Measurements from ENCODE around the gene TGFB2.
"Not testable (repeated sequence)": the region's sequence is repeated elsewhere in the genome, so short reads cannot be mapped to it uniquely, and the experiment has no call there.

The TGFB2 gene

GRCh38 chr1:218344814-218345672, at the start of gene TGFB2:
TSS of gene TGFB2 (plus strand) at chr1:218345336. CDS start at chr1:218346702, 1,366 bp downstream.
- DNase-seq (ENCODE audit: low read depth in 2 of 2): no peak

DNA sequence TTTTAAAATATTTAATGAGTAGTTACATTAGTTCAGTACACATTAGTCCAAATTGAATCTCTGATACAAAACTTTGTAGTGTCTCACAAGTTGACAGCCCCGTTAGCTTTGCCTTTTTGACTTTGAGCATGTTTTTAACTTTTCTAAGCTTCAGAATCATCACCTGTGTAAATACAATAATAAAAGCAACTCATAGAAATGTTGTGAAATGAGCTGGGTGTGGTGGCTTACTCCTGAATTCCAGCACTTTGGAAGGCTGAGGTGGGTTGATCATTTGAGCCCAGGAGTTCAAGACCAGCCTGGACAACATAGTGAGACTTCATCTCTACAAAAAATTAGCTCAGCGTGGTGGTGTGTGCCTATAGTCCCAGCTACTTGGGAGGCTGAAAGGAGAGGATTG, 49.0 kb upstream of the TGFB2 start:
- no peak for DNase-seq (ENCODE audit: low read depth in 2 of 2)

DNA sequence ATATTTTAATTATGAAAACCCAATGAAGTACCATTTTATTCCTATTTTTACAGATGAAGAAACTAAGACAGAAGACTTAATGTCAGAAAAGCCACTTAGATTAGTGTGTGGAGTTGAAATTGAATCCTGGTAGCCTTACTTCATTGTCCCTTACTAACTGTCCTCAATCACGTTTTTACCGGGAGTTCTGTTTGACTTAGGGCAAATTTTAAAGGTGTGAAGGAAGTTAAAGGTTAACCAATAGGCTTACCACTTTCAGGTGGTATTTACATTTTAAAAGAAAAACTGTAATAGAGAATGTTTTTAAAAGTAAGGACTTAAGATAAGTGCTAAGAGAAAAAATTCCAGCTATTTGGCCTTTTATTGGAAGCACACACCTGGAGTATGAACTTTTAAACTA, 47.7 kb upstream of the TGFB2 start:
- DNase-seq (ENCODE audit: low read depth in 2 of 2): no peak

GRCh38 chr1:218297867-218298266, 47.3 kb upstream of the TGFB2 start:
- DNase-seq (ENCODE audit: low read depth in 2 of 2): no peak

DNA sequence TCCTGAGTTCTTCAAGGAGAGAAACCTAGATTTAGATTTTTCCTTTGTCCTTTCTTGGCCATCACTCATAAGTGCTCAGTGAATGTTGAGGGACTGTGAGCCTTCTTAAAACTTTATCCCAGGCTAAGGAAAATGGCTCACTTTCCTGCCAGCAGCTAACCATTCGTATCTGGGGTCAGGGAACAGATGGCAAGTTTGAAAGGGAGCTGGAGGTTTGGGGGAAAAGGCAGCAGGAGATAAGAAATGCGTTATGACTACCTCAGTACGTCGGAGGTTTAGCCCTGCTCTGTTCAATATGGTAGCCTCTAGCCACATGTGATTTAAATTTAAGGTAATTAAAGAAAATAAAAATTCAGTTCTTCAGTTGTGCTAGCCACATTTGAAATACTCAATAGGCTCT, 46.7 kb upstream of the TGFB2 start:
- DNase-seq (ENCODE audit: low read depth in 2 of 2): no peak

DNA sequence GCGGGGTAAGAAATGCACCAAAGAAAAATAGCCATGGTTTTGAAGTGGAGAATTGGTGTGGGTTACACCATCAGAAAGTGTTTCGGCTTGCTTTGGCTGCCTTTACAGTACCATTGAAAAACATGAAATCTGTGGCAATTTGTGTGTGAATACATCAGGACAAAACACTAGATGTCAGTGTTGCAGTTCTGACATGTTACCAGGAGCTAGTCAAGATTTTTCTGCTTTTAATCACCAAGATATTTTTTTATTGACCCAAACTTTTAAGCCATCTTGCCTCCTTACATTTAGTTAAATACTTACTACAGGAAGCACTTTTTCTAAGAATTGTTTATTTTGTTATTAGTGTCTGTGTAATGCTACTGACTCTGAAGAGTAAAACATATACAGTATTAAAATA, 45.7 kb upstream of the TGFB2 start:
- no peak for DNase-seq (ENCODE audit: low read depth in 2 of 2)

GRCh38 chr1:218301217-218301616, 43.9 kb upstream of the TGFB2 start:
- no peak for DNase-seq (ENCODE audit: low read depth in 2 of 2)

- DNase-seq (ENCODE audit: low read depth in 2 of 2): no peak
These were observed 43.0 kb upstream of the TGFB2 start for GRCh38 chr1:218302155-218302554.

DNA sequence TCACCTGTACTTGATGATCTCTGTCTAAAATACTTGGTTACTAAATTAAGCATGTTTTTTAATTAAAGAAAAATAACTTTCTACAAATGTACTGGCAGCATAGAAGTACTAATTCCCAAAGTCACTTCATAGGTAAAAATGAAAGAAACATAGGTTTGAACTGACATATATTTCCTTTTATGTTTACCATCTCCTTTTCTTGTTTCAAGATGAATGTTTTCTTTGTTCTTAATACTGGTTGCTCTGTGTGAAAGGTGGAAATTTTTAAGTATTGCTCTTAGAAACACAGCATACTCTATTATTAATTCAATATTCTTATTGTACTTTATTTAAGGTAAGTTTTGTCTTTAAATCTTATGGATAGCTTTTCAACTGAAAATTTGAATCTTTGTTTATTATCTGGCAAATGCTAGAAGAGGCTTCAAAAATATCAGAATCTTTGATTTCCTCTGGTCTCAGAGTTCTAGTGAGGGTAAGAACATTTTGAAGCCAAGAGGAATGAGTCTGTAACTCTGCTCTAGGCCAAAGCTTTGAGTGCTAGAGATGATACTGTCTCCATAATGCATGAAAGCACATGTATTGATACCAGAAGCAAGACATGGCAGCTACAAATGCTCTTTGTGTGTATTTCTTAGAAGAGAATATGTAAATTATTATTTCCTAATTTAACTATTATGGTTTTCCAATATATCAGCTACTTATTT, 41.8 kb upstream of the TGFB2 start:
- DNase-seq (ENCODE audit: low read depth in 2 of 2): no peak

GRCh38 chr1:218304281-218305039, 40.7 kb upstream of the TGFB2 start:
- no peak for DNase-seq (ENCODE audit: low read depth in 2 of 2)

GRCh38 chr1:218305472-218306064, 39.6 kb upstream of the TGFB2 start:
- no peak for DNase-seq (ENCODE audit: low read depth in 2 of 2)

DNA sequence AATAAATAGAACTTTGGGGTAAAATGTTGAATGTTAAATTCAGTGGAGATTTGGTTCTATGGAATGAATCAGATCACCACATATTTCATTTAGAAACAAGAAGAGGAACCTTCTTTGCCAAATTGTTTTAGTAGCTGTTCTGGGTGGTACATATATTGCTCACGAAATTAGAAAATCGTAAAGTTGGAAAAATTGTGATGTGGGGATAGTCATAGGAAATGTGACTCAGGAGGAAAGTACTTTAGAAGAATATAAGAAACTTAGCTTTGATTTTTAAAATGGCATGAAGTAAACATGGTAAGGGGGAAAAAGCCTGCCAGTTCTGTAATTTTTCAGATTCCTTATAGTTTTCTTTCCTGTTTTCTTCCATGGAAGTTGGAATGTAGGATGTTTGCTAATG, 32.6 kb upstream of the TGFB2 start:
- no peak for DNase-seq (ENCODE audit: low read depth in 2 of 2)

DNA sequence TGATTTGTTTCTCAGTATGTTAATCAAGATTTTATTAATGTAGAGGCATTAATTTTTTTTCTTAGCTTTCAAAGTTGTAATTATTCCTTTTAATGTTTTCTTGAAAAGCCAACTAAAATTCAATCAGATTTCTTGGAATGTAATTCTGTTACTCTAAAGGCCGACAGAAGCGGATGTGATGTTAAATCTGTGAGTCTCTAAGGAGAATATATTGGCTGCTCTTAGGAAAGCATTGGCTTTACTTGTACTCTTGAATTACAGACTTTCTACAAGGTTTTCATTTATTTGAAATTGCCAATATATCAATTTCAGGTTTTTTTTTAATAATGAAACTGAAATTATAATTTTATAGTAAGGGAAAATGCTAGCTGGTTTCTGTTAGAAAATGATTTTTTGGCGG, 30.8 kb upstream of the TGFB2 start:
- no peak for DNase-seq (ENCODE audit: low read depth in 2 of 2)

DNA sequence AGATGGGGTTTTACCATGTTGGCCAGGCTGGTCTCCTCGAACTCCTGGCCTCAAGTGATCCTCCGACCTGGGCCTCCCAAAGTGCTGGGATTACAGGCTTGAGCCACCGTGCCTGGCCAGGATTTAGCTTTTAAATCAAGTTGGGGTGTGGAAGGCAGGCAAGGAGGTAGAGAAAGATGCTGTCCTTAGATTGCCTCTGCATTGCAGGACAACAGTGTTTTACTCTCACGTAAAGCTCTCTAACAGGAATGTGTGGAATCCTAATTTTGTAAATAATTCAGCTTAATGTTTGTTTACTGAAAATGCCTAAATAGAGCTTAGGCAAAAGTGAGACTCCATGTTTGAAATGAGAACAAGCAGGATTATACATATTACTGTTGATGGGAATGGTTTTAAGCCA, 29.5 kb upstream of the TGFB2 start:
- no peak for DNase-seq (ENCODE audit: low read depth in 2 of 2)

DNA sequence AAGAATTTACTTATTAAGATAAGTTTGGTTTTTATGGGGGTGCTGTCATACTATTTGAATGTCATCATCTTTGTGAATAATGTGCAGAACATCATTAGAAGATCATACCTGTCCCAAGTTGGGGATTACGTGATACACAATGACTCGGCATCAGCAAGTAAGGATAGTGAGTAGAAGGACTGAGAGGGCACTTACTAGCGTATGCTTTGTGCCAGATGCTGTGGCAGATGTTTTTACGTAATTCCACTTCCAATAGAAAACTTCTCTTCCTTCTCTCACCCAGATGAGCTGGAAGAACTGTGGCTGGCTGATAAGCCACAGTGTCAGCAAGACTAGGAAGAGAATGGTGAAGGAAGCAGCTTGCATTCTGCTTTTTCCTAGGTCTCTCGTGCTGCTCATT, 28.1 kb upstream of the TGFB2 start:
- DNase-seq (ENCODE audit: low read depth in 2 of 2): no peak

- not testable (repeated sequence) for DNase-seq (ENCODE audit: low read depth in 2 of 2)
These were observed 25.0 kb upstream of the TGFB2 start for GRCh38 chr1:218320182-218320581.

- no peak for DNase-seq (ENCODE audit: low read depth in 2 of 2)
These were observed 22.4 kb upstream of the TGFB2 start for GRCh38 chr1:218322762-218323161.

GRCh38 chr1:218323568-218324225, 21.4 kb upstream of the TGFB2 start:
- DNase-seq (ENCODE audit: low read depth in 2 of 2): no peak

- no peak for DNase-seq (ENCODE audit: low read depth in 2 of 2)
These were observed 20.9 kb upstream of the TGFB2 start for GRCh38 chr1:218324226-218324580.

DNA sequence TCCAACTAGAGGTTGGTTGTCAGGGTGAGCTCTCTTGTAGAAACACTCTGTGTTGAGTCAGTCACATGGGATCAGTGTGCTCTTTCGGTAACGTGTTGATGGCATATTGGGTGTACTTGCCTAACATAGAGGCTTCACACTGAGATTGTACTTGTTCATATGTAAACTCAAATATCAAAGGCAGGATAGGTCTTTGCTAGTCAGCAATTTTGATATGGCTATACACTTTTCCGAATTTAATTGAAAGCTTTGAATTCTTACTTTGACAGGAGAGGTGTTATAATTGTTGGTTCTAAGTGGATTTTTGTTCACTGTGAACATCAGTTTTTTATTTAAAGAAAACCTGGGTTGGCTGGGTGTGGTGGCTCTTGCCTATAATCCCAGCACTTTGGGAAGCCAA, 16.4 kb upstream of the TGFB2 start:
- no peak for DNase-seq (ENCODE audit: low read depth in 2 of 2)

DNA sequence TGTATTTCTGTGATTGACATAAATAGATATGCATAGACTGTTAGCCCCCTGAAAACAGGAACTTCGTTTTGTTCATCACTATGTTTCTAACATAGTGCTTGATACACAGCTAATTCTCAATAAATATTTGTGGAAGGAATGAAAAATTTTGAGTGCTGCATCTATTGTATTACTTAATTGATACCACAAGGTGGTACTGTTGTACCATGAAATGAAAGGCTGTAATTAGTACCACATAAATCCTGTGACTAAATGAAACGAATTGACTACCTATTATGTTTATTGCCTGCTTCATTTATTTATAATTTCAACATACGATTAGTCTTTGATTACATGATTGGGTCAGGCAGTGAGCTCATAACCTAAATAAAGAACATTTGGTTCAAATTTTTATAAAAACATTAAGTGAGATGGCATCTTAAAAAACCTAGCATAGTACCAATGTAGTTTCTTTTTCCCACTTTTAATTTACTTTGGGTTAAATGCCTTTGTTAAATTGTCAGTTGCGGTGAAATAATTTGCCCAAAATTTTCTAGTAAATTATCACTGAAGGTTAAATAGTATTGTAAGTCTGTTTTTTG, 15.0 kb upstream of the TGFB2 start:
- DNase-seq (ENCODE audit: low read depth in 2 of 2): no peak
